IMR-90 (cell line): ENCODE results near the gene RTL9. TPM values are rescaled to one million over a fixed set of nuclear protein-coding genes. Genes with fewer than 3 reads are reported as not detected.

ENCODE experiments used
- ATAC-seq: fragments of 200-7000 bp; cut with Tn5 transposase; 2 replicates; pipeline ENCODE4 v1.9.1; 2020; ENCODE audit warnings: low read depth, mild to moderate bottlenecking, moderate library complexity
- BruUV-seq: library from RNA; stranded (reverse); fragments of 400-500 nt; replicated peaks from 2 replicates; lab custom pipeline; 2021; lab: Mats Ljungman, UMichigan
- CTCF ChIA-PET: fragments of 300-600 bp; formaldehyde crosslinking; extraction: SDS; loops from one replicate; lab custom pipeline; 2021; ENCODE audit warnings: antibody characterized with exemption; lab: Yijun Ruan, JAX
- POLR2A ChIA-PET: fragments of 300-600 bp; sonication (Branson Sonifier 250); formaldehyde crosslinking; loops from one replicate; lab custom pipeline; 2022; ENCODE audit warnings: antibody characterized with exemption; ENCODE audit not compliant: unreplicated experiment; lab: Charles Lee
- DNase-seq: peaks from one replicate; pipeline ENCODE4 v3.0.0; 2013
- H2AFZ ChIP-seq: replicated peaks from 2 replicates; pipeline ENCODE3; 2013; ENCODE audit warnings: low read length, mild to moderate bottlenecking; ENCODE audit not compliant: poor library complexity
- H2AK5ac ChIP-seq: 2 replicates; pipeline ENCODE4 v1.6.1; 2013; ENCODE audit warnings: low read depth, low read length, inconsistent platforms
- H2AK9ac ChIP-seq: replicated peaks from 2 replicates; pipeline ENCODE3; 2013; ENCODE audit warnings: mild to moderate bottlenecking, low read depth, low read length, moderate library complexity; ENCODE audit not compliant: poor library complexity
- H2BK120ac ChIP-seq: 2 replicates; pipeline ENCODE4 v1.6.1; 2013; ENCODE audit warnings: low read depth, low read length, inconsistent platforms
- H2BK15ac ChIP-seq: 3 replicates; pipeline ENCODE4 v1.6.1; 2013; ENCODE audit warnings: low read depth, low read length, inconsistent platforms
- H2BK20ac ChIP-seq: 2 replicates; pipeline ENCODE4 v1.6.1; 2013; ENCODE audit warnings: low read depth, mild to moderate bottlenecking, inconsistent platforms, low read length, moderate library complexity
- H2BK5ac ChIP-seq: 2 replicates; pipeline ENCODE4 v1.6.1; 2013; ENCODE audit warnings: mild to moderate bottlenecking, low read depth, low read length, inconsistent platforms; ENCODE audit not compliant: poor library complexity, severe bottlenecking
- H3K14ac ChIP-seq: replicated peaks from 2 replicates; pipeline ENCODE4 v1.6.1; 2013; ENCODE audit warnings: low read depth, low read length, inconsistent platforms
- H3K18ac ChIP-seq: 2 replicates; pipeline ENCODE4 v1.6.1; 2013; ENCODE audit warnings: low read depth, low read length, control low read depth
- H3K23ac ChIP-seq: 2 replicates; pipeline ENCODE4 v1.6.1; 2013; ENCODE audit warnings: low read depth, low read length, inconsistent platforms
- H3K27ac ChIP-seq: 2 replicates; pipeline ENCODE4 v1.5.1; 2013; ENCODE audit warnings: mild to moderate bottlenecking, control low read depth, low read length; ENCODE audit not compliant: insufficient read depth
- H3K27me3 ChIP-seq: 2 replicates; pipeline ENCODE4 v1.6.1; 2013; ENCODE audit warnings: low read length; ENCODE audit not compliant: control insufficient read depth, insufficient read depth
- H3K36me3 ChIP-seq: 2 replicates; pipeline ENCODE4 v1.6.1; 2013; ENCODE audit warnings: low read length, mixed read lengths; ENCODE audit not compliant: control insufficient read depth, insufficient read depth
- H3K4ac ChIP-seq: 2 replicates; pipeline ENCODE4 v1.6.1; 2013; ENCODE audit warnings: low read depth, low read length, inconsistent platforms
- H3K4me1 ChIP-seq: 2 replicates; pipeline ENCODE4 v1.6.1; 2013; ENCODE audit warnings: low read length, mixed read lengths; ENCODE audit not compliant: control insufficient read depth, insufficient read depth
- H3K4me2 ChIP-seq: 2 replicates; pipeline ENCODE4 v1.6.1; 2013; ENCODE audit warnings: low read depth, mild to moderate bottlenecking, control low read depth, low read length, moderate library complexity
- H3K4me3 ChIP-seq: 2 replicates; pipeline ENCODE4 v1.5.1; 2013; ENCODE audit warnings: low read depth, mild to moderate bottlenecking, control low read depth, low read length, moderate library complexity; ENCODE audit not compliant: insufficient read depth
- H3K56ac ChIP-seq: 2 replicates; pipeline ENCODE4 v1.6.1; 2013; ENCODE audit warnings: low read length, inconsistent platforms; ENCODE audit not compliant: insufficient read depth; ENCODE audit errors: extremely low read depth
- H3K79me1 ChIP-seq, 2 experiments: 2 replicates each; pipeline ENCODE4 v1.6.1; 2013; ENCODE audit warnings: low read length in 2 of 2, inconsistent platforms in 1 of 2, low read depth in 1 of 2
- H3K9ac ChIP-seq: 2 replicates; pipeline ENCODE4 v1.6.1; 2013; ENCODE audit warnings: low read depth, low read length, control low read depth
- H3K9me1 ChIP-seq: 2 replicates; pipeline ENCODE4 v1.6.1; 2013; ENCODE audit warnings: low read length, inconsistent platforms; ENCODE audit not compliant: insufficient read depth
- H3K9me3 ChIP-seq: 2 replicates; pipeline ENCODE4 v1.6.1; 2013; ENCODE audit warnings: low read length; ENCODE audit not compliant: control insufficient read depth, insufficient read depth
- H4K20me1 ChIP-seq: 2 replicates; pipeline ENCODE4 v1.6.1; 2013; ENCODE audit warnings: low read length, inconsistent platforms; ENCODE audit not compliant: insufficient read depth
- H4K5ac ChIP-seq: 2 replicates; pipeline ENCODE4 v1.6.1; 2013; ENCODE audit warnings: mild to moderate bottlenecking, low read depth, low read length, control low read depth
- H4K8ac ChIP-seq, 2 experiments: 2 replicates each; pipeline ENCODE4 v1.6.1; 2013; ENCODE audit warnings: low read depth in 2 of 2, low read length in 2 of 2, control low read depth in 1 of 2, inconsistent platforms in 1 of 2
- H4K91ac ChIP-seq: 2 replicates; pipeline ENCODE4 v1.6.1; 2013; ENCODE audit warnings: low read depth, low read length, inconsistent platforms; ENCODE audit not compliant: insufficient read depth
- BHLHE40 ChIP-seq: fragments of 150-350 bp; IDR thresholded peaks from 2 replicates; pipeline ENCODE4 v1.6.1; 2016; ENCODE audit warnings: mild to moderate bottlenecking, low read depth, low read length
- CEBPB ChIP-seq: IDR thresholded peaks from 2 replicates; pipeline ENCODE4 v1.6.1; 2012; ENCODE audit warnings: low read depth, low read length, improper control_type of control experiment
- CHD1 ChIP-seq: IDR thresholded peaks from 2 replicates; pipeline ENCODE4 v1.6.1; 2012; ENCODE audit warnings: low read depth, low read length, improper control_type of control experiment
- MAFK ChIP-seq: IDR thresholded peaks from 2 replicates; pipeline ENCODE4 v1.6.1; 2012; ENCODE audit warnings: low read depth, low read length, improper control_type of control experiment
- MAZ ChIP-seq: IDR thresholded peaks from 2 replicates; pipeline ENCODE4 v1.6.1; 2012; ENCODE audit warnings: low read depth, mild to moderate bottlenecking, low read length, improper control_type of control experiment, moderate library complexity, borderline replicate concordance
- MXI1 ChIP-seq: IDR thresholded peaks from 2 replicates; pipeline ENCODE4 v1.6.1; 2012; ENCODE audit warnings: low read depth, mild to moderate bottlenecking, low read length, moderate library complexity, borderline replicate concordance
- POLR2A ChIP-seq: IDR thresholded peaks from 2 replicates; pipeline ENCODE4 v1.6.1; 2012; ENCODE audit warnings: mild to moderate bottlenecking, low read depth, low read length
- RAD21 ChIP-seq: IDR thresholded peaks from 2 replicates; pipeline ENCODE4 v1.6.1; 2012; ENCODE audit warnings: low read length, improper control_type of control experiment
- RCOR1 ChIP-seq: IDR thresholded peaks from 2 replicates; pipeline ENCODE4 v1.6.1; 2012; ENCODE audit warnings: mild to moderate bottlenecking, low read length, improper control_type of control experiment; ENCODE audit not compliant: insufficient replicate concordance
- RFX5 ChIP-seq: IDR thresholded peaks from 2 replicates; pipeline ENCODE4 v1.8.0; 2012; ENCODE audit warnings: low read depth, mild to moderate bottlenecking, low read length, moderate library complexity
- SMC3 ChIP-seq: fragments of 150-350 bp; IDR thresholded peaks from 2 replicates; pipeline ENCODE4 v1.6.1; 2016; ENCODE audit warnings: low read depth, mild to moderate bottlenecking, antibody characterized with exemption, low read length, moderate library complexity
- WGBS, 2 experiments: methylation state at CpG; one replicate each; pipeline versions ENCODE4 v1.1.5 to v1.1.7; 2013; ENCODE audit warnings: missing lambda C conversion rate in 2 of 2; ENCODE audit not compliant: insufficient read length in 1 of 2; ENCODE audit errors: extremely low coverage in 2 of 2; 5-methylcytosine and 5-hydroxymethylcytosine counted together
- dilution Hi-C: fragments of 300-500 bp; cut with HindIII; formaldehyde crosslinking; loops from one replicate; pipeline ENCODE4 v1.14.3; 2018; ENCODE audit warnings: low sequenced_read_pairs; ENCODE audit not compliant: unreplicated experiment
- in situ Hi-C: fragments of 300-500 bp; cut with MboI; formaldehyde crosslinking; loops from 3 replicates; pipeline ENCODE4 v1.14.3; 2019; ENCODE audit warnings: low sequenced_read_pairs, inconsistent platforms, mixed read lengths
- intact Hi-C: fragments of 100-400 bp; cut with micrococcal nuclease; formaldehyde crosslinking; loops from 2 replicates; pipeline ENCODE4 v1.10.0; 2022
- polyA plus RNA-seq, 3 experiments: library from polyadenylated mRNA; depleted of rRNA; stranded (reverse); fragments of >200 nt; gene quantifications; 2 replicates each; pipeline ENCODE4 v1.2.3, GENCODE V29; 2012; ENCODE audit warnings: low replicate concordance in 1 of 3
- total RNA-seq: library from RNA; depleted of rRNA; stranded (reverse); fragments of >200 nt; gene quantifications from 2 replicates; pipeline ENCODE4 v1.2.3, GENCODE V29; 2012
- TF ChIP-seq, protein P1 (sequence below): fragments of 150-350 bp; IDR thresholded peaks from 2 replicates; pipeline ENCODE4 v1.6.1; 2016; ENCODE audit warnings: low read depth, mild to moderate bottlenecking, low read length, moderate library complexity, borderline replicate concordance
- TF ChIP-seq, protein P2 (sequence below): conservative IDR thresholded peaks from 2 replicates; pipeline ENCODE4 v1.5.1; 2012; ENCODE audit warnings: mild to moderate bottlenecking, low read depth, low read length, improper control_type of control experiment
- TF ChIP-seq, protein P3 (sequence below): fragments of 150-350 bp; IDR thresholded peaks from 2 replicates; pipeline ENCODE4 v1.6.1; 2017; ENCODE audit warnings: mild to moderate bottlenecking, antibody characterized with exemption, low read length, low read depth

Gene RTL9
- total and polyA plus RNA-seq, 2 of the 4 experiments (the other 2 are of a cell fraction) = 0.26 to 0.90 TPM

DNA sequence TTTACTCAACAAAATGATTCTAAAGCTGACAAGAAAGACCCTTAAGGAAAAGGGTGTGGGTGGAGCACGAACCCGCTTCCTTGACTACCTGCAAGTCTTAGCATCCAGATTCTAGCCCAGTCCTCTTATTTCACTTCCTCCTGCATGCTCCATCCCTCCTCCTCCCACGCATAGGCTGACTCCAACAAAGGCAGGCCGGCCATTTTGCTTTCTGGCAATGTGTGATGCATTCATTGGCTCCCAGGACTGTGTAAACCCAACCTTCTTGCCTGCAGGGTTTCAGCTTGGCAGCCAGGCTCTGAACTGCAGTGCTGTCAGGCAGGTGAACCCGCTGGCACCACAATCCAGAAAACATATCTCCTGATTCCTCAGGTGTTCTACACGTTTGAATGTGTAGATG lies 39.3 kb downstream of the RTL9 start:
- WGBS, 2 experiments = 50% methylated on average over 1 of the region's 6 CpGs; no CpG with 5 or more reads in 1 of the 2 experiments
- peaks cover 2% of the 10 kb centered on the region; the same call in 1 of the 2 replicates for H3K27me3 ChIP-seq
- no peak overlapping the region for H4K91ac ChIP-seq
- ATAC-seq (no peak), DNase-seq (no peak)
- H2AK9ac ChIP-seq = no peak overlapping the region
- no peak overlapping the region for H4K5ac ChIP-seq
- H3K23ac ChIP-seq = no peak overlapping the region
- H3K4ac ChIP-seq = no peak overlapping the region
- no peak overlapping the region for H2BK20ac ChIP-seq
- ChIA-PET POLR2A (interaction anchor here (0.6 kb wide), 1 partner anchor 14 kb away, joined by 4 read pairs; no protein-coding TSS in a partner anchor), CTCF (no interaction called here)
- peaks cover 0 to 4% of the 10 kb centered on the region in 2 experiments; a peak in 1 of 4 replicates for H3K79me1 ChIP-seq
- no TSS peak for BruUV-seq
- H3K14ac ChIP-seq = no peak overlapping the region
- H3K9me3 ChIP-seq = no peaks in the 10 kb centered on the region
- no peaks in the 10 kb centered on the region for H3K36me3 ChIP-seq
- H2BK120ac ChIP-seq = no peak overlapping the region
- H3K4me2 ChIP-seq = no peak overlapping the region
- dilution Hi-C loops = no loop called here
- no peak overlapping the region for H3K4me3 ChIP-seq
- no peak overlapping the region for H2BK5ac ChIP-seq
- H4K8ac ChIP-seq = no peak overlapping the region
- peaks cover 6% of the 10 kb centered on the region for H3K9me1 ChIP-seq
- H2AK5ac ChIP-seq = no peak overlapping the region
- no peak overlapping the region for H3K18ac ChIP-seq
- H3K56ac ChIP-seq = no peak overlapping the region
- intact Hi-C loops = no loop called here
- H2BK15ac ChIP-seq = no peak overlapping the region
- no peak overlapping the region for H3K9ac ChIP-seq
- H2AFZ ChIP-seq = peak overlapping the region; percentile 12
- TF ChIP-seq, protein P1, sequence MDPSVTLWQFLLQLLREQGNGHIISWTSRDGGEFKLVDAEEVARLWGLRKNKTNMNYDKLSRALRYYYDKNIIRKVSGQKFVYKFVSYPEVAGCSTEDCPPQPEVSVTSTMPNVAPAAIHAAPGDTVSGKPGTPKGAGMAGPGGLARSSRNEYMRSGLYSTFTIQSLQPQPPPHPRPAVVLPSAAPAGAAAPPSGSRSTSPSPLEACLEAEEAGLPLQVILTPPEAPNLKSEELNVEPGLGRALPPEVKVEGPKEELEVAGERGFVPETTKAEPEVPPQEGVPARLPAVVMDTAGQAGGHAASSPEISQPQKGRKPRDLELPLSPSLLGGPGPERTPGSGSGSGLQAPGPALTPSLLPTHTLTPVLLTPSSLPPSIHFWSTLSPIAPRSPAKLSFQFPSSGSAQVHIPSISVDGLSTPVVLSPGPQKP = no peak
- TF ChIP-seq RAD21 (no peak), SMC3 (no peak), MAZ (no peak), BHLHE40 (no peak), MXI1 (no peak), RCOR1 (no peak), CEBPB (no peak), MAFK (no peak), CHD1 (no peak), RFX5 (no peak), POLR2A (no peak)
- TF ChIP-seq, protein P2, sequence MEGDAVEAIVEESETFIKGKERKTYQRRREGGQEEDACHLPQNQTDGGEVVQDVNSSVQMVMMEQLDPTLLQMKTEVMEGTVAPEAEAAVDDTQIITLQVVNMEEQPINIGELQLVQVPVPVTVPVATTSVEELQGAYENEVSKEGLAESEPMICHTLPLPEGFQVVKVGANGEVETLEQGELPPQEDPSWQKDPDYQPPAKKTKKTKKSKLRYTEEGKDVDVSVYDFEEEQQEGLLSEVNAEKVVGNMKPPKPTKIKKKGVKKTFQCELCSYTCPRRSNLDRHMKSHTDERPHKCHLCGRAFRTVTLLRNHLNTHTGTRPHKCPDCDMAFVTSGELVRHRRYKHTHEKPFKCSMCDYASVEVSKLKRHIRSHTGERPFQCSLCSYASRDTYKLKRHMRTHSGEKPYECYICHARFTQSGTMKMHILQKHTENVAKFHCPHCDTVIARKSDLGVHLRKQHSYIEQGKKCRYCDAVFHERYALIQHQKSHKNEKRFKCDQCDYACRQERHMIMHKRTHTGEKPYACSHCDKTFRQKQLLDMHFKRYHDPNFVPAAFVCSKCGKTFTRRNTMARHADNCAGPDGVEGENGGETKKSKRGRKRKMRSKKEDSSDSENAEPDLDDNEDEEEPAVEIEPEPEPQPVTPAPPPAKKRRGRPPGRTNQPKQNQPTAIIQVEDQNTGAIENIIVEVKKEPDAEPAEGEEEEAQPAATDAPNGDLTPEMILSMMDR = no peak
- TF ChIP-seq, protein P3, sequence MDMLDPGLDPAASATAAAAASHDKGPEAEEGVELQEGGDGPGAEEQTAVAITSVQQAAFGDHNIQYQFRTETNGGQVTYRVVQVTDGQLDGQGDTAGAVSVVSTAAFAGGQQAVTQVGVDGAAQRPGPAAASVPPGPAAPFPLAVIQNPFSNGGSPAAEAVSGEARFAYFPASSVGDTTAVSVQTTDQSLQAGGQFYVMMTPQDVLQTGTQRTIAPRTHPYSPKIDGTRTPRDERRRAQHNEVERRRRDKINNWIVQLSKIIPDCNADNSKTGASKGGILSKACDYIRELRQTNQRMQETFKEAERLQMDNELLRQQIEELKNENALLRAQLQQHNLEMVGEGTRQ = no peak
- no peak overlapping the region for H3K27ac ChIP-seq
- H3K4me1 ChIP-seq = peaks cover 10% of the 10 kb centered on the region
- no peaks in the 10 kb centered on the region for H4K20me1 ChIP-seq
- in situ Hi-C loops = no loop called here
